Measurements from ENCODE around the gene TMEM212.

- TF ChIP-seq MAX (CRISPR knock-in tag; IDR thresholded peaks at IDR 0.05) (no peak), SMAD3 (CRISPR knock-in tag; conservative IDR thresholded peaks at IDR 0.05) (no peak), EP300 (IDR thresholded peaks at IDR 0.05; ENCODE audit: low read length) (no peak), TBP (optimal IDR thresholded peaks at IDR 0.05; ENCODE audit: low read depth, low read length) (no peak), RBM39 (optimal IDR thresholded peaks at IDR 0.05; ENCODE audit: low read depth, low read length) (no peak), FUS (optimal IDR thresholded peaks at IDR 0.05; ENCODE audit: low read depth, low read length) (no peak), POLR2A (conservative IDR thresholded peaks at IDR 0.05) (no peak), JUN (IDR thresholded peaks at IDR 0.05; ENCODE audit: borderline replicate concordance, low read depth, low read length) (no peak), JUN (CRISPR knock-in tag; IDR thresholded peaks at IDR 0.05; ENCODE audit: borderline replicate concordance) (no peak), ZFP36 (IDR thresholded peaks at IDR 0.05; ENCODE audit: low read depth, low read length, partially characterized antibody) (no peak)
- TF ChIP-seq, protein P1, sequence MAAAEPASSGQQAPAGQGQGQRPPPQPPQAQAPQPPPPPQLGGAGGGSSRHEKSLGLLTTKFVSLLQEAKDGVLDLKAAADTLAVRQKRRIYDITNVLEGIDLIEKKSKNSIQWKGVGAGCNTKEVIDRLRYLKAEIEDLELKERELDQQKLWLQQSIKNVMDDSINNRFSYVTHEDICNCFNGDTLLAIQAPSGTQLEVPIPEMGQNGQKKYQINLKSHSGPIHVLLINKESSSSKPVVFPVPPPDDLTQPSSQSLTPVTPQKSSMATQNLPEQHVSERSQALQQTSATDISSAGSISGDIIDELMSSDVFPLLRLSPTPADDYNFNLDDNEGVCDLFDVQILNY (CRISPR knock-in tag; IDR thresholded peaks at IDR 0.05) = no peak
- TF ChIP-seq, protein P2, sequence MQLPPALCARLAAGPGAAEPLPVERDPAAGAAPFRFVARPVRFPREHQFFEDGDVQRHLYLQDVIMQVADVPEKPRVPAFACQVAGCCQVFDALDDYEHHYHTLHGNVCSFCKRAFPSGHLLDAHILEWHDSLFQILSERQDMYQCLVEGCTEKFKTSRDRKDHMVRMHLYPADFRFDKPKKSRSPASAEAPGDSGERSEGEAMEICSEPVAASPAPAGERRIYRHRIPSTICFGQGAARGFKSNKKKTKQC (CRISPR knock-in tag; IDR thresholded peaks at IDR 0.05) = no peak
Measured at GRCh38 chr3:171837698-171838097, 5.5 kb upstream of the TMEM212 start.
